Heart left ventricle (tissue), 13 donors: ENCODE results near the gene ASB2.

Experiments used
- POLR2A ChIP-seq, 2 donors: fragments of 450-650 bp; IDR thresholded peaks; one replicate each; pipeline ENCODE4 v1.6.1; 2017; ENCODE audit warnings: antibody characterized with exemption in 2 of 2, mild to moderate bottlenecking in 2 of 2, moderate library complexity in 2 of 2
- TF ChIP-seq, protein P1 (sequence below), 12 donors: fragments of 200-600 bp; sonication (generic) in 4 of 12; IDR thresholded peaks; one replicate each; pipeline versions ENCODE4 v1.5.0 to v1.8.0; 2018 to 2022; ENCODE audit warnings: antibody characterized with exemption in 12 of 12, mild to moderate bottlenecking in 5 of 12
- donor health status: ischemic (EF 13 %, LVEDD 7.1; RV severe dilation, severe dysfunction).
- donor health status: DM: no; HTN: yes; CAD: no.
- donor health status: DM: no; HTN: no; CAD: no.
- donor health status: ischemic (EF 25% LVEDD 6.9; RV normal size, moderate dysfunction).
- donor health status: ischemic (EF 25% LVEDD 5.7; RV mildly dilated, moderate dysfunction).
- donor health status: ischemic (EF 35%, LVEDD 5.7; RV mildly dilated, moderate dysfunction).
- donor health status: nonischemic (EF 11% LVEDD 7.7; RV severe dilation, severe dysfunction).
- donor health status: DM: yes; HTN: yes; CAD: no.
- donor health status: PGD.
- donor health status: ischemic (EF 29% LVEDD 5.4; RV normal size, mild dysfunction).
- donor health status: nonischemic (EF 23%, LVEDD 6.1; RV moderate dilation, normal function).

DNA sequence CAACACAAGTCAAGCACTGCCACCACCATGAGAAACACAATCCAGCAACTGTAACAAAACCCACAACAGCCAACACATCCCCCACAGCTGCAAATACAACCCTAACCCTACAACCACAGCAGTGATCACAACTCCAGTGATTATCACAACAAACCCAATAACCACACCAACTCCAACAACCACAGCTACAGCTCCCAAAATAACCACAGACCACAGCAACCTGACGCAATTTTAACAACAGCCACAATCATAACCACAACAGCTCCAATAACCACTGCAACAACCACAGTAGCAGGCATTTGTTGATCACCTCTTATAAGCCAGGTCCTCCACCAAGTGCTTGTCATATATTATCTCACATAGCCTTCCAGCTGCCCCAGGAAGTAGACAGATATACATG, 91.4 kb downstream of the ASB2 start:
- TF ChIP-seq, protein P1, sequence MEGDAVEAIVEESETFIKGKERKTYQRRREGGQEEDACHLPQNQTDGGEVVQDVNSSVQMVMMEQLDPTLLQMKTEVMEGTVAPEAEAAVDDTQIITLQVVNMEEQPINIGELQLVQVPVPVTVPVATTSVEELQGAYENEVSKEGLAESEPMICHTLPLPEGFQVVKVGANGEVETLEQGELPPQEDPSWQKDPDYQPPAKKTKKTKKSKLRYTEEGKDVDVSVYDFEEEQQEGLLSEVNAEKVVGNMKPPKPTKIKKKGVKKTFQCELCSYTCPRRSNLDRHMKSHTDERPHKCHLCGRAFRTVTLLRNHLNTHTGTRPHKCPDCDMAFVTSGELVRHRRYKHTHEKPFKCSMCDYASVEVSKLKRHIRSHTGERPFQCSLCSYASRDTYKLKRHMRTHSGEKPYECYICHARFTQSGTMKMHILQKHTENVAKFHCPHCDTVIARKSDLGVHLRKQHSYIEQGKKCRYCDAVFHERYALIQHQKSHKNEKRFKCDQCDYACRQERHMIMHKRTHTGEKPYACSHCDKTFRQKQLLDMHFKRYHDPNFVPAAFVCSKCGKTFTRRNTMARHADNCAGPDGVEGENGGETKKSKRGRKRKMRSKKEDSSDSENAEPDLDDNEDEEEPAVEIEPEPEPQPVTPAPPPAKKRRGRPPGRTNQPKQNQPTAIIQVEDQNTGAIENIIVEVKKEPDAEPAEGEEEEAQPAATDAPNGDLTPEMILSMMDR (IDR thresholded peaks at IDR 0.05) = no peak
- TF ChIP-seq POLR2A (IDR thresholded peaks at IDR 0.05) = no peak
